ENCODE measurements around the gene FGF1.

The FGF1 gene

GRCh38 chr5:142644640-142645361 is 41.1 kb downstream of the FGF1 start:
- peak overlapping the region in 1 of 2 experiments; percentile 83 for H3K23ac ChIP-seq (ENCODE audit: low read length in 2 of 2)
- H2BK15ac ChIP-seq (ENCODE audit: low read depth, poor library complexity, severe bottlenecking): peak overlapping the region; percentile 2
- H3K4ac ChIP-seq (ENCODE audit: low read depth in 1 of 2, low read length in 2 of 2): peak overlapping the region; percentile 78 to 83
- peaks cover 12% of the 10 kb centered on the region for H3K4me1 ChIP-seq (ENCODE audit: control insufficient read depth, insufficient read depth, low read depth, low read length)
- H3K18ac ChIP-seq (ENCODE audit: low read depth in 1 of 2, low read length in 2 of 2): peak overlapping the region; percentile 82 to 91
- no peaks in the 10 kb centered on the region for H3K36me3 ChIP-seq (ENCODE audit: control insufficient read depth in 1 of 2, insufficient read depth in 2 of 2, low read depth in 1 of 2, low read length in 2 of 2)
- H2AK5ac ChIP-seq (ENCODE audit: low read length, severe bottlenecking): peak overlapping the region; percentile 5
- peak overlapping the region in 1 of 2 experiments; percentile 79 for H3K14ac ChIP-seq (ENCODE audit: low read length in 2 of 2)
- H2BK5ac ChIP-seq (ENCODE audit: low read depth, low read length, poor library complexity, severe bottlenecking): peak overlapping the region; percentile 34
- H3K79me1 ChIP-seq (replicated peaks; ENCODE audit: low read length, poor library complexity, severe bottlenecking): no peaks in the 10 kb centered on the region
- no peaks in the 10 kb centered on the region for H3K9me3 ChIP-seq (ENCODE audit: control insufficient read depth, low read length)
- H2BK12ac ChIP-seq (ENCODE audit: low read length in 2 of 2): peak overlapping the region in 1 of 2 experiments; percentile 84
- H3K9ac ChIP-seq (ENCODE audit: low read length): peak overlapping the region; percentile 42
- 12% methylated on average over 9 of the region's 10 CpGs for WGBS
- H2BK120ac ChIP-seq (ENCODE audit: low read depth, low read length): peak overlapping the region; percentile 9
- H3K27me3 ChIP-seq (ENCODE audit: control insufficient read depth in 1 of 2, insufficient read depth in 1 of 2, low read length in 2 of 2): no peaks in the 10 kb centered on the region
- peak; percentile 96 for DNase-seq
- peak overlapping the region; percentile 91 for H4K91ac ChIP-seq (ENCODE audit: low read length)
- peak overlapping the region; percentile 87 for H4K8ac ChIP-seq (ENCODE audit: low read length)
- H2AFZ ChIP-seq (ENCODE audit: low read depth, low read length): peak overlapping the region; percentile 84
- peak overlapping the region; percentile 30 for H3K4me2 ChIP-seq (ENCODE audit: low read length, poor library complexity, severe bottlenecking)
- H3K4me3 ChIP-seq (ENCODE audit: insufficient read depth in 1 of 2, low read depth in 1 of 2, low read length in 2 of 2): peak overlapping the region in 1 of 2 experiments; percentile 39
- peak overlapping the region; percentile 88 for H3K27ac ChIP-seq (ENCODE audit: low read length, poor library complexity, severe bottlenecking)

- Histone ChIP-seq H3K23ac (ENCODE audit: low read length in 2 of 2) (no peak overlapping the region), H3K9me3 (ENCODE audit: control insufficient read depth, low read length) (no peaks in the 10 kb centered on the region), H3K18ac (ENCODE audit: low read depth in 1 of 2, low read length in 2 of 2) (peak overlapping the region in 1 of 2 experiments; percentile 28), H2BK15ac (ENCODE audit: low read depth, poor library complexity, severe bottlenecking) (peak overlapping the region; percentile 88), H3K36me3 (ENCODE audit: control insufficient read depth in 1 of 2, insufficient read depth in 2 of 2, low read depth in 1 of 2, low read length in 2 of 2) (no peaks in the 10 kb centered on the region), H2BK12ac (ENCODE audit: low read length in 2 of 2) (no peak overlapping the region), H3K27me3 (ENCODE audit: control insufficient read depth in 1 of 2, insufficient read depth in 1 of 2, low read length in 2 of 2) (no peaks in the 10 kb centered on the region), H3K4me3 (ENCODE audit: insufficient read depth in 1 of 2, low read depth in 1 of 2, low read length in 2 of 2) (peak overlapping the region in 1 of 2 experiments; percentile 39), H3K27ac (ENCODE audit: low read length, poor library complexity, severe bottlenecking) (no peak overlapping the region), H2AK5ac (ENCODE audit: low read length, severe bottlenecking) (peak overlapping the region; percentile 5), H2BK120ac (ENCODE audit: low read depth, low read length) (no peak overlapping the region), H3K4me1 (ENCODE audit: control insufficient read depth, insufficient read depth, low read depth, low read length) (peaks cover 12% of the 10 kb centered on the region), H3K4me2 (ENCODE audit: low read length, poor library complexity, severe bottlenecking) (no peak overlapping the region), H3K79me1 (replicated peaks; ENCODE audit: low read length, poor library complexity, severe bottlenecking) (no peaks in the 10 kb centered on the region), H3K9ac (ENCODE audit: low read length) (peak overlapping the region; percentile 42), H4K8ac (ENCODE audit: low read length) (no peak overlapping the region), H3K4ac (ENCODE audit: low read depth in 1 of 2, low read length in 2 of 2) (peak overlapping the region in 1 of 2 experiments; percentile 73), H2BK5ac (ENCODE audit: low read depth, low read length, poor library complexity, severe bottlenecking) (no peak overlapping the region), H4K91ac (ENCODE audit: low read length) (no peak overlapping the region), H2AFZ (ENCODE audit: low read depth, low read length) (no peak overlapping the region), H3K14ac (ENCODE audit: low read length in 2 of 2) (no peak overlapping the region)
- DNase-seq: peak; percentile 44
- WGBS: 75% methylated on average over 5 of the region's 5 CpGs
Measured at GRCh38 chr5:142644127-142644526, 41.8 kb downstream of the FGF1 start.

GRCh38 chr5:142643634-142644033 is 42.3 kb downstream of the FGF1 start:
- H3K9ac ChIP-seq (ENCODE audit: low read length): peak overlapping the region; percentile 42
- no peak overlapping the region for H2AFZ ChIP-seq (ENCODE audit: low read depth, low read length)
- no peak overlapping the region for H3K4ac ChIP-seq (ENCODE audit: low read depth in 1 of 2, low read length in 2 of 2)
- no peak overlapping the region for H4K91ac ChIP-seq (ENCODE audit: low read length)
- no peaks in the 10 kb centered on the region for H3K9me3 ChIP-seq (ENCODE audit: control insufficient read depth, low read length)
- no peak overlapping the region for H3K27ac ChIP-seq (ENCODE audit: low read length, poor library complexity, severe bottlenecking)
- 88% methylated on average over 5 of the region's 5 CpGs for WGBS
- H2AK5ac ChIP-seq (ENCODE audit: low read length, severe bottlenecking): no peak overlapping the region
- no peak overlapping the region for H3K23ac ChIP-seq (ENCODE audit: low read length in 2 of 2)
- no peaks in the 10 kb centered on the region for H3K27me3 ChIP-seq (ENCODE audit: control insufficient read depth in 1 of 2, insufficient read depth in 1 of 2, low read length in 2 of 2)
- no peak overlapping the region for H2BK5ac ChIP-seq (ENCODE audit: low read depth, low read length, poor library complexity, severe bottlenecking)
- H2BK12ac ChIP-seq (ENCODE audit: low read length in 2 of 2): no peak overlapping the region
- H3K18ac ChIP-seq (ENCODE audit: low read depth in 1 of 2, low read length in 2 of 2): no peak overlapping the region
- H3K4me1 ChIP-seq (ENCODE audit: control insufficient read depth, insufficient read depth, low read depth, low read length): peaks cover 12% of the 10 kb centered on the region
- H2BK15ac ChIP-seq (ENCODE audit: low read depth, poor library complexity, severe bottlenecking): no peak overlapping the region
- no peak overlapping the region for H3K4me3 ChIP-seq (ENCODE audit: insufficient read depth in 1 of 2, low read depth in 1 of 2, low read length in 2 of 2)
- DNase-seq: no peak
- H3K4me2 ChIP-seq (ENCODE audit: low read length, poor library complexity, severe bottlenecking): no peak overlapping the region
- H2BK120ac ChIP-seq (ENCODE audit: low read depth, low read length): no peak overlapping the region
- no peak overlapping the region for H3K14ac ChIP-seq (ENCODE audit: low read length in 2 of 2)
- H3K79me1 ChIP-seq (replicated peaks; ENCODE audit: low read length, poor library complexity, severe bottlenecking): no peaks in the 10 kb centered on the region
- H3K36me3 ChIP-seq (ENCODE audit: control insufficient read depth in 1 of 2, insufficient read depth in 2 of 2, low read depth in 1 of 2, low read length in 2 of 2): no peaks in the 10 kb centered on the region
- no peak overlapping the region for H4K8ac ChIP-seq (ENCODE audit: low read length)

- Histone ChIP-seq H2AFZ (ENCODE audit: low read depth, low read length) (no peak overlapping the region), H2AK5ac (ENCODE audit: low read length, severe bottlenecking) (peak overlapping the region; percentile 96), H3K18ac (ENCODE audit: low read depth in 1 of 2, low read length in 2 of 2) (no peak overlapping the region), H2BK5ac (ENCODE audit: low read depth, low read length, poor library complexity, severe bottlenecking) (no peak overlapping the region), H3K9ac (ENCODE audit: low read length) (no peak overlapping the region), H3K27me3 (ENCODE audit: control insufficient read depth in 1 of 2, insufficient read depth in 1 of 2, low read length in 2 of 2) (no peaks in the 10 kb centered on the region), H4K91ac (ENCODE audit: low read length) (peak overlapping the region; percentile 62), H3K4me1 (ENCODE audit: control insufficient read depth, insufficient read depth, low read depth, low read length) (peaks cover 12% of the 10 kb centered on the region), H3K14ac (ENCODE audit: low read length in 2 of 2) (no peak overlapping the region), H3K4ac (ENCODE audit: low read depth in 1 of 2, low read length in 2 of 2) (no peak overlapping the region), H3K27ac (ENCODE audit: low read length, poor library complexity, severe bottlenecking) (no peak overlapping the region), H3K4me2 (ENCODE audit: low read length, poor library complexity, severe bottlenecking) (no peak overlapping the region), H3K4me3 (ENCODE audit: insufficient read depth in 1 of 2, low read depth in 1 of 2, low read length in 2 of 2) (no peak overlapping the region), H3K36me3 (ENCODE audit: control insufficient read depth in 1 of 2, insufficient read depth in 2 of 2, low read depth in 1 of 2, low read length in 2 of 2) (no peaks in the 10 kb centered on the region), H2BK120ac (ENCODE audit: low read depth, low read length) (no peak overlapping the region), H2BK15ac (ENCODE audit: low read depth, poor library complexity, severe bottlenecking) (no peak overlapping the region), H2BK12ac (ENCODE audit: low read length in 2 of 2) (no peak overlapping the region), H3K9me3 (ENCODE audit: control insufficient read depth, low read length) (no peaks in the 10 kb centered on the region), H3K23ac (ENCODE audit: low read length in 2 of 2) (no peak overlapping the region), H4K8ac (ENCODE audit: low read length) (no peak overlapping the region), H3K79me1 (replicated peaks; ENCODE audit: low read length, poor library complexity, severe bottlenecking) (no peaks in the 10 kb centered on the region)
- no peak for DNase-seq
- WGBS: 94% methylated on average over 3 of the region's 3 CpGs
Measured at GRCh38 chr5:142642427-142642826, 43.5 kb downstream of the FGF1 start.
